IPS-11a (cell line): Measurements from ENCODE around the gene CEP20.
"Not testable (repeated sequence)": the region's sequence is repeated elsewhere in the genome, so short reads cannot be mapped to it uniquely, and the experiment has no call there.

ENCODE experiments used
- H3K4me3 ChIP-seq: one replicate; pipeline ENCODE4 v1.5.1; 2013; ENCODE audit warnings: low read depth, low read length, control low read depth

The CEP20 gene

DNA sequence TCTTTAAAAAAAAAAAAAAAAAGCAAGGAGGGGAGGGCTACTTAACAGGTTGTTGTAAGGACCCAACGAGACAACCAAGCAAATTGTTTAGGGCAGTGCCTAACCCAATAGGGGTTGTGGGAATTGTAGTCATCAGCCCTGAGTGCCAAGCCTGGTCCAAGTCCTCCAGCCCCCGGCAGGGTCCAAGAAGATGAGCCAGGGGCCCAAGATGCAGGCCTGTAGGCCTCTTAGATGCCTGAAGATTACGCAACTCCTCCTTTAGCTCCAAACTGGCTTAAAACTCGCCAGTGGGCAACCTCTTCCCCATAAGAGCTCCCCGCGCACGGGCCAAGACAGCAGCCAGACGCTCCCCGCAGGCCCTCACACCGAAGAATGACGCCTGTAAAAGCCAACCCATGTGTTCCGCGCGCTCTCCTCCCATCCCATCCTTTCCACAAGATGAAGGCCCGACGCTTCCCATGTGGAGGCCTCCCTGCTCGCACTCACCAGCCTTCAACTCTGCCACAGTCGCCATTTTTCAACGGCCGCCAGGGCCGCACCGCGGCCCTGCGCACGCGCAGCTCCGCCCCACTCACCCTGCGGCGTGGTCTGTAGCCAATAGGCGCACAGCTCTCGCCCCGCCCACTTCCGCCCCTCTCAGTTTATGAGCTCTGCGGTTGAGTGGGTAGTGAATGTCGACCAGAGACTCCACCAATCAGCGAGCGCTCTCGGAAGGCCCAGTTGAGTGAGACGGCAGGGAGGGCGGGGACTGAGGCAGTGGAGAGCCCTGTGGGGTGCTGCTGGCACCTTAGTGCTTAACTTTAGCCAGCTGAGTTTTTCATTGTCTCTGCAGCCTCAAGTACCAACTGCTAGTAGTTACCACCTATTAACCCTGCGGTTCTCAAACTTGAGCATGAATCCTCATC, at the start of gene CEP20:
Gene CEP20 (minus strand): TSS at position 532 of the 905 bp plus-strand sequence. CDS start 18 bp downstream, at position 514.
- peak within 1 kb of the TSS; percentile 98 for H3K4me3 ChIP-seq

DNA sequence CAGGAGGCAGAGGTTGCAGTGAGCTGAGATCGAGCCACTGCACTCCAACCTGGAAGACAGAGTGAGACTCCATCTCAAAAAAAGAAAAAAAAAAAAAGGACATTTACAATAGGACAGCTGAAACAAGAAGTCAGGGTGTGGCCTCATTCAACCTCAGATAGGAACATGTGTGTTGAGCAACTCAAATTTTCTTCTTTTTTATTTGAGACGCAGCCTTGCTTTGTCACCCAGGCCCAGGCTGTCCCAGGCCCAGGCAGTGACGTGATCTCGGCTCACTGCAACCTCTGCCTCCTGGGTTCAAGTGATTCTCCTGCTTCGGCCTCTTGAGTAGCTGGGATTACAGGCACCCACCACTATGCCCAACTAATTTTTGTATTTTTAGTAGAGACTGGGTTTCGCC, 48.4 kb upstream of the CEP20 start:
- not testable (repeated sequence) for H3K4me3 ChIP-seq

- H3K4me3 ChIP-seq = no peak overlapping the region
Measured at GRCh38 chr16:15934991-15935390, 46.6 kb upstream of the CEP20 start.

DNA sequence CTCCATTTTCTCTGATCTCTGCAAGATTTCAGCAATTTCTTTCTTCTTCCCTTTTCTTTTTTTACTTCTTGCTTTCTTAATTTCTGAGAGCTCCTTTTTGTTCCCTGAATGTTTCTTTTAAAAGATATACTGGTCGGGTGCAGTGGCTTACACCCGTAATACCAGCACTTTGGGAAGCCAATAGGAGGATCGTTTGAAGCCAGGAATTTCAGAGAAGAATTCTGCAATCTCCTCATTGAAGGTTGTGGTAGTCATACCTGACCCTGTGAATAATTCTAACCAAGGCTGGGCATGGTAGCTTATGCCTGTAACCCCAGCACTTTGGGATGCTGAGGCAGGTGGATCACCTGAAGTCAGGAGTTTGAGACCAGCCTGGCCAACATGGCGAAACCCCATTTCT, 45.4 kb upstream of the CEP20 start:
- no peak overlapping the region for H3K4me3 ChIP-seq

DNA sequence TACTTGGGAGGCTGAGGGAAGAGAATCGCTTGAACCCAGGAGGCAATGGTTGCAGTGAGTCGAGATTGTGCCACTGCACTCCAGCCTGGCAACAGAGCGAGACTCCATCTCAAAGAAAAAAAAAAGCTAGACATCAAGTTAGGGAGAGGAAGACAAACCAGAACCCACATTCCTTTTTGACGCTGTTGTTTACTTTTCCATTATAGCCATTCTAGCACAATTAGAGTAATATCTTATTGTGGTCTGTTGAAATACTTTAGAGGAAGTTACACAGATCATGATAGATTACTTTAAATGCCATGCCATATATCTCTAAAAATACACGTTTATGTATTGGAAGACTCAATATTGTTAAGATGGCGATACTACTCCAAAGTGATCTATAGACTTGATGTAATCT, 44.5 kb upstream of the CEP20 start:
- no peak overlapping the region for H3K4me3 ChIP-seq

GRCh38 chr16:15928261-15929104, 40.1 kb upstream of the CEP20 start:
- no peak overlapping the region for H3K4me3 ChIP-seq

DNA sequence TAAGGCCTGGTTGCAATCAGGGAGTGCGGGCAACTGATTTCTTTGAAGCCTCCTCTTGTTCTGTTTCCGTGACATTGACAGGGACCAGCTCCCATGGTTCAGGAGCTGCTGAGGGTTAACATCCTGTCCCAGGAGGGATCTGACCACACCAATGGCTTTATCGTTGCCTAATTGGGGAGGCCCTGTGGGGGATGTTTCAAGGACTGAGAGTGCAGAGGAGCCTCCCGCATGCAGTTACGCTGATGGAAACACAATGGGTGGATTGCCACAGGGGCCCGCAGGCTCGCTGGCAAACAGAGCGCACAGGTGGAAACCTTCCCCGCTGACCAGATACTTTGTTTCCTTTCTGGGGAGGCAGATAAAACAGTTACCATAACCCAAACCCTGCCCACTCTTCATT, 37.2 kb upstream of the CEP20 start:
- H3K4me3 ChIP-seq = no peak overlapping the region

GRCh38 chr16:15924996-15925395, 36.6 kb upstream of the CEP20 start:
- H3K4me3 ChIP-seq = no peak overlapping the region

- no peak overlapping the region for H3K4me3 ChIP-seq
Measured at GRCh38 chr16:15919331-15919730, 30.9 kb upstream of the CEP20 start.

DNA sequence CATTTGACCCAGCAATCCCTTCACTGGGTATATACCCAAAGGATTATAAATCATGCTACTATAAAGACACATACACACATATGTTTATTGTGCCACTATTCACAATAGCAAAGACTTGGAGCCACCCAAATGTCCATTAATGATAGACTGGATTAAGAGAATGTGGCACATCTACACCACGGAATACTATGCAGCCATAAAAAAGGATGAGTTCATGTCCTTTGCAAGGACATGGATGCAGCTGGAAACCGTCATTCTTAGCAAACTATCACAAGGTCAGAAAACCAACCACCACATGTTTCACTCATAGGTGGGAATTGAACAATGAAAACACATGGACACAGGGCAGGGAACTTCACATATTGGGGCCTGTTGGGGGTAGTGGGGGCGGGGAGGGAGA, 29.9 kb upstream of the CEP20 start:
- not testable (repeated sequence) for H3K4me3 ChIP-seq

DNA sequence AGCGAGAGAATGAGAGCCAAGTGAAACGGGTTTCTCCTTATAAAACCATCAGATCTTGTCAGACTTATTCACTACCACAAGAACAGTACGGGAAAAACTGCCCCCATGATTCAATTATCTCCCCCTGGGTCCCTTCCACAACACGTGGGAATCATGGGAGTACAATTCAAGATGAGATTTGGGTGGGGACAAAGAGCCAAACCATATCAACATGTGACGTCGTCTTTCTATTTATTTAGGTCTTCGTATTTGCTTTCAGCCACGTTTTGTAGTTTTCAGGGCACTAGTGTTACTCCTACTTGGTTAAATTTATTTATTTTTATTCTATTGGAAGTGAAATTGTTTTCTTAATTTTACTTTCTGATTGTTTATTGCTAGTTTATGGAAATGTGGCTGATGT, 27.9 kb upstream of the CEP20 start:
- no peak overlapping the region for H3K4me3 ChIP-seq

GRCh38 chr16:15915555-15916081, 27.2 kb upstream of the CEP20 start:
- no peak overlapping the region for H3K4me3 ChIP-seq

DNA sequence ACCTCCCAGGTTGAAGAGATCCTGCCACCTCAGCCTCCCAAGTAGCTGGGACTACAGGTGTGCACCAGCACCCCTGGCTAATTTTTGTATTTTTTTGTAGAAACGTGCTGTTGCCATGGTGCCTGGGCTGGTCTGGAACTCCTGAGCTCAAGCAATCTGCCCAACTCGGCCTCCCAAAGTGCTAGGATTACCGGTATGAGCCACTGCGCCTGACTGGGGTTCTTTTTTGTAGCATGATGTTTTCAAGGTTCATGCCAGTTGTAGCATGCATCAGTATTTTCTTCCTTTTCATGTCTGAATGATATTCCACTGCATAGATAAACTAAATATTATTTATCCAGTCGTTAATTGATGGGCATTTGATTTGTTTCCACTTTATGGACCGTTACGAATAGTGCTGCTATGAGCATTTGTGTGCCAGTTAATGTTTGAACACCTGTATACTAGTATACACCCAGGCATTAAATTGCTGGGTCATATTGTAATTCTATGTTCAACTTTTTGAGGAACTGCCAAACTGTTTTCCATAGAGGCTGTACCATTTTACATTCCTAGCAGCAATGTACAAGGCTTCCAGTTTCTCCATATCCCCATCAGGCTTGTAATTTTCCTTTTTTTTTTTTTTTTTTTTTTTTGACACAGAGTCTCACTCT, 24.8 kb upstream of the CEP20 start:
- no peak overlapping the region for H3K4me3 ChIP-seq

DNA sequence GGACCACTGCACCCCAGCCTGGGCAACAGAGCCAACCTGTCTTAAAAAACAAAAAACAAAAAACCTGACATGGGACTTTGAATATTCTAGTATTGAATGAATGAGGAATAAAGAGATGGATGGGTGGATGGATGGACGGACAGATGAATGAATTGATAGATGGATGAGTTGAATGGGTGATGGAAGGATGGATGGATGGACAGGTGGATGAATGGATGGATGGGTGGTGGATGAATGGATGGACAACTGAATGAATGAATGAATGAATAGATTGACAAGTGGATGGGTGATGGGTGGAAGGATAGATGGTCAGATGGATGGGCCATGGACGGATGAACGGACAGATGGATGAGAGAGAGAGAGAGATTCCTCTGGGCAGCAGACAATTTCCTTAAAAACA, 22.8 kb upstream of the CEP20 start:
- no peak overlapping the region for H3K4me3 ChIP-seq

GRCh38 chr16:15907863-15908478, 19.6 kb upstream of the CEP20 start:
- H3K4me3 ChIP-seq = no peak overlapping the region

DNA sequence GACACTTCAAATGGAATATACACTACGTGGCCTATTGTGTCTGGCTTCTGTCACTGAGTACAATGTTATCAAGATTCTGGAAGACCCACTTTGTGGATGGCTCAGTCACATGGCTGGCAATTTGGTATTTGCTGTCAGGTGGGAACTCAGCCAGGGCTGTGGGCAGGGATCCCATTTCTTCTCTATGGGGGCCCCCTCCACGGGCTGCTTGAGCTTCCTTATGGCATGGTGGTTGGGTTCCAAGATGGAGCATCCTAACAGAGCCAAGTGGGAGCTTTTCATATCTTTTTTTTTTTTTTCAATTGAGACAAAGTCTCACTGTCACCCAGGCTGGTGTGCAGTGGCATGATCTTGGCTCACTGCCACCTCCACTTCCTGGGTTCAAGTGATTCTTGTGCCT, 18.0 kb upstream of the CEP20 start:
- H3K4me3 ChIP-seq = no peak overlapping the region

GRCh38 chr16:15903960-15904359, 15.6 kb upstream of the CEP20 start:
- H3K4me3 ChIP-seq = no peak overlapping the region

- no peak overlapping the region for H3K4me3 ChIP-seq
Measured at GRCh38 chr16:15900901-15901500, 12.6 kb upstream of the CEP20 start.

DNA sequence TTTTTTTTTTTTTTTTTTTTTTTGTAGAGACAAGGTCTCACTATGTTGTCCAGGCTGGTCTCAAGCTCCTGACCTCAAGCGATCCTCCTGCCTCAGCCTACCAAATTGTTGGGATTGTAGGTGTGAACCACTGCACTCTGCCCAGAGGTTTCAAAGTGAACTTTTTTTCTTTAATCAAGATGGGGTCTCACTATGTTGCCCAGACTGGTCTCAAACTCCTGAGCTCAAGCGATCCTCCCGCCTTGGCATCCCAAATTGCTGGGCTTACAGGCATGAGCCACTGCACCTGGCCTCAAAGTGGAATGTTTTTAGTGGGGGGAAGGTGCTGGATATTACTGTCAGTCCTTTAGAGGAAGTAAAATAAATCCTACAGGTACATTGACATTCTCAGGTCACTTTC, 12.0 kb upstream of the CEP20 start:
- H3K4me3 ChIP-seq = no peak overlapping the region

DNA sequence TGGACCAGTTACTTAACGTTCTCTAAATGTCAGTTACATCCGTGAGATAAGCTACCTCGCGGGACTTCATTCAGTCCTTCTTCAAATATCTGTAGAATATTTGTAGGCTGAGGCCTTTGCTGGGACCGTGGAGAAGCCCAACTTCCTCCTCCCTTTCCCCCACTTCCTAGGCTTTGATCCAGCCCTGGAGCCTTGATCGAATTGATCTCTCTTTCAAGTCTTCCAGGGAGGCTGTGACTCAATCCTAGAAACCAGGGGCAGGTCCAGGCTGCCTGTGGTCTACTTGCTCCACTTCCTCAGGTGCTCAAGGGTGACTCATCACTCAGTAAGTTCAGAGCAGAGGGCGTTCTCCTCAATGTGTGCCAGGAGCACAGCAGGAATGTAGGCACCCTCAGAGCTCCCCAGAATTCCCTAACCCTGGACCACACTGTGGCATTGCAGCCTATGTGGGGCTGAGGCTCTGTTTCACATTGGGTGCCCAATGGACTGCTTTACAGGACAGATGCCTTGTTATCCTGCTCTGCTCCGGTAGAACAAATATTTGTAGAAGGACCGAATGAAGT, 11.2 kb upstream of the CEP20 start:
- no peak overlapping the region for H3K4me3 ChIP-seq
